Lower lobe of right lung (tissue), 2 donors: ENCODE results near the gene KANSL3. TPM values are rescaled to one million over a fixed set of nuclear protein-coding genes. Genes with fewer than 3 reads are reported as not detected.

Experiments
- ATAC-seq, 2 donors: fragments of 200-7000 bp; cut with Tn5 transposase; one replicate each; pipeline ENCODE4 v1.9.1; 2020 to 2022; ENCODE audit warnings: mild to moderate bottlenecking in 2 of 2, moderate library complexity in 2 of 2
- DNase-seq: peaks from one replicate; pipeline ENCODE4 v3.0.0-alpha.2; 2020
- H3K27ac ChIP-seq: fragments of 200-600 bp; one replicate; pipeline ENCODE4 v1.8.0; 2022
- H3K27me3 ChIP-seq: fragments of 200-600 bp; one replicate; pipeline ENCODE4 v1.8.0; 2022; ENCODE audit warnings: low read depth
- H3K36me3 ChIP-seq: fragments of 200-600 bp; one replicate; pipeline ENCODE4 v1.8.0; 2022; ENCODE audit warnings: mild to moderate bottlenecking
- H3K4me1 ChIP-seq: fragments of 200-600 bp; one replicate; pipeline ENCODE4 v1.8.0; 2022
- H3K4me3 ChIP-seq: fragments of 200-600 bp; one replicate; pipeline ENCODE4 v1.8.0; 2022; ENCODE audit warnings: mild to moderate bottlenecking
- H3K9me3 ChIP-seq: fragments of 200-600 bp; one replicate; pipeline ENCODE4 v1.8.0; 2022
- CTCF ChIP-seq: fragments of 200-600 bp; IDR thresholded peaks from one replicate; pipeline ENCODE4 v1.8.0; 2022; ENCODE audit warnings: antibody characterized with exemption, mild to moderate bottlenecking
- intact Hi-C: fragments of 100-400 bp; cut with DNase I; formaldehyde crosslinking; loops from one replicate; pipeline ENCODE4 v1.11.0; 2022
- total RNA-seq: library from RNA; stranded (reverse); fragmentation: NEBNext Ultra II Directional; extraction: Animal tissue kit (Norgen Biotek cat#: 25700); gene quantifications from one replicate; pipeline ENCODE4 v1.2.1, GENCODE V29; 2021
- donor health status: DM: no; HTN: yes; CAD: no; lungs with severe emphysema.

The KANSL3 gene
- total RNA-seq, 1 donor from 2014 or later, result 45.0 TPM

GRCh38 chr2:96616535-96616934 is 21.6 kb downstream of the KANSL3 start:
- H3K27me3 ChIP-seq, result no peaks in the 10 kb centered on the region
- no peaks in the 10 kb centered on the region for H3K9me3 ChIP-seq
- no peak overlapping the region for H3K4me3 ChIP-seq
- H3K4me1 ChIP-seq, result peaks cover 33% of the 10 kb centered on the region
- ATAC-seq (no peak), DNase-seq (no peak)
- TF ChIP-seq CTCF, result no peak
- H3K27ac ChIP-seq, result peak overlapping the region; percentile 66
- peaks cover 81% of the 10 kb centered on the region for H3K36me3 ChIP-seq
- intact Hi-C loops, result no loop called here

GRCh38 chr2:96616128-96616527 is 22.0 kb downstream of the KANSL3 start:
- ATAC-seq, result no peak
- H3K36me3 ChIP-seq, result peaks cover 85% of the 10 kb centered on the region

GRCh38 chr2:96608469-96609455 is 29.4 kb downstream of the KANSL3 start:
- Histone ChIP-seq H3K4me1 (no peaks in the 10 kb centered on the region), H3K9me3 (no peaks in the 10 kb centered on the region), H3K36me3 (peaks cover 100% of the 10 kb centered on the region), H3K27ac (no peak overlapping the region), H3K27me3 (no peaks in the 10 kb centered on the region), H3K4me3 (no peak overlapping the region)
- intact Hi-C loops, result no loop called here
- ATAC-seq (no peak), DNase-seq (no peak)
- TF ChIP-seq CTCF, result no peak

More at GRCh38 chr2:96616128-96616527, 22.0 kb downstream of the KANSL3 start:
- no peak for DNase-seq
- Histone ChIP-seq H3K27ac (peak overlapping the region; percentile 66), H3K9me3 (no peaks in the 10 kb centered on the region), H3K4me3 (no peak overlapping the region), H3K4me1 (peaks cover 29% of the 10 kb centered on the region), H3K27me3 (no peaks in the 10 kb centered on the region)
- no peak for TF ChIP-seq CTCF
- intact Hi-C loops, result no loop called here

- intact Hi-C loops, result no loop called here
- ATAC-seq, result no peak
- TF ChIP-seq CTCF, result no peak
Measured at GRCh38 chr2:96604104-96604503, 34.0 kb downstream of the KANSL3 start.

GRCh38 chr2:96602330-96602823 is 35.7 kb downstream of the KANSL3 start:
- TF ChIP-seq CTCF, result no peak
- ATAC-seq, result peak; percentile 55 to 58
- Histone ChIP-seq H3K27ac (no peak overlapping the region), H3K36me3 (peaks cover 100% of the 10 kb centered on the region), H3K4me1 (peaks cover 5% of the 10 kb centered on the region), H3K9me3 (no peaks in the 10 kb centered on the region), H3K4me3 (no peak overlapping the region), H3K27me3 (no peaks in the 10 kb centered on the region)
- intact Hi-C loops, result no loop called here
- no peak for DNase-seq

More at GRCh38 chr2:96604104-96604503, 34.0 kb downstream of the KANSL3 start:
- peaks cover 100% of the 10 kb centered on the region for H3K36me3 ChIP-seq
- H3K4me3 ChIP-seq, result no peak overlapping the region
- no peaks in the 10 kb centered on the region for H3K27me3 ChIP-seq
- no peaks in the 10 kb centered on the region for H3K9me3 ChIP-seq
- H3K27ac ChIP-seq, result no peak overlapping the region
- DNase-seq, result no peak
- H3K4me1 ChIP-seq, result peaks cover 5% of the 10 kb centered on the region
